ENCODE measurements around the gene MYO7B.

DNA sequence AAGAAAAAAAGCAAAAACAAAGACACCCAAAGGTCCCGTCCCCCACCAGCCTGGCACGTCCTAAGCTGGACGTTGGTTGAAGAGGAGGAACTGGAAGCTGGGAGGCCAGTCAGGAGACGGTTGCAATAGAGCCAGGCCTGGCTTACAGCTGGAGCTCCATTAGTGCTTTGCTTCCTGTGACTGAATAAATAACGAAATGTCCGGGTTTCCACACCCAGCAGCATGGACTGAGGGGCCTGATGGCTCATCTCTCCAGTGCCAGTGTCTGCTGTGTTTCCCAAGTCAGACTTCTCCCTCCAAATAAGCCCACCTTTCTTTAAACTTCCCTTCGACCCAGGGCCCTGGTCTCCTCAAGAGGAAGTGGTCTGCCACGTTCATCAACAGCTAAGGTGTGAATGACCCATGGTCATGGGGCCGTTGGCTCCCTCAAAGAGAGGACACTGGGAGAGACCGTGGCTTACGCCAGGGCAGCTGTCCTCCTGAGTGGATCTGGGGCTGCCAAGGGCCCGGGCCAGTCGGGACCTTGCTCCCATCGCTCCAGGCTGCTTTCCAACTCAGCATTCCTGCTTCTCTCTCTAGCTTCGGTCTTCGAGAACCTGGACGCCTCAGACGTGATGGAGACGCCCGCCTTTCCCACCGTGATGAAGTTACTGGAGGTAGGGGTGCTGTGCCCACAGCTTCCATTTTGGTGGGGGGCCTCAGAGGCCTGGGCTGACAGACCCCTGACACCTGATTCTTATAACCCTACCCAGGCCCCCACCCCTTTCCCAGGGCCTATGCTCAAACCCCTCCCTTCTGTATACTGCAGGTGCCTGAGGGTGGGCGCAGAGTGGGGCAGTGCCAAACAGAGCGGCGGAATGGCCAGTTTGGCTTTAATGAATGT is 44.9 kb downstream of the MYO7B start:
- no peak for TF ChIP-seq POLR2A (IDR thresholded peaks at IDR 0.05)
- TF ChIP-seq, protein P1, sequence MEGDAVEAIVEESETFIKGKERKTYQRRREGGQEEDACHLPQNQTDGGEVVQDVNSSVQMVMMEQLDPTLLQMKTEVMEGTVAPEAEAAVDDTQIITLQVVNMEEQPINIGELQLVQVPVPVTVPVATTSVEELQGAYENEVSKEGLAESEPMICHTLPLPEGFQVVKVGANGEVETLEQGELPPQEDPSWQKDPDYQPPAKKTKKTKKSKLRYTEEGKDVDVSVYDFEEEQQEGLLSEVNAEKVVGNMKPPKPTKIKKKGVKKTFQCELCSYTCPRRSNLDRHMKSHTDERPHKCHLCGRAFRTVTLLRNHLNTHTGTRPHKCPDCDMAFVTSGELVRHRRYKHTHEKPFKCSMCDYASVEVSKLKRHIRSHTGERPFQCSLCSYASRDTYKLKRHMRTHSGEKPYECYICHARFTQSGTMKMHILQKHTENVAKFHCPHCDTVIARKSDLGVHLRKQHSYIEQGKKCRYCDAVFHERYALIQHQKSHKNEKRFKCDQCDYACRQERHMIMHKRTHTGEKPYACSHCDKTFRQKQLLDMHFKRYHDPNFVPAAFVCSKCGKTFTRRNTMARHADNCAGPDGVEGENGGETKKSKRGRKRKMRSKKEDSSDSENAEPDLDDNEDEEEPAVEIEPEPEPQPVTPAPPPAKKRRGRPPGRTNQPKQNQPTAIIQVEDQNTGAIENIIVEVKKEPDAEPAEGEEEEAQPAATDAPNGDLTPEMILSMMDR (IDR thresholded peaks at IDR 0.05) = no peak

Data from lower leg skin (tissue), 3 donors.